Type B pancreatic cell (in vitro differentiated cells): ENCODE data around the gene FAM9A. TPM values are rescaled to one million over a fixed set of nuclear protein-coding genes. Genes with fewer than 3 reads are reported as not detected.

Source experiments
- DNase-seq: peaks from one replicate; pipeline ENCODE4 v3.0.0; 2021; ENCODE audit warnings: mixed read lengths; ENCODE audit not compliant: unreplicated experiment; ENCODE audit errors: extremely low spot score
- H3K27ac Mint-ChIP-seq: 2 replicates; pipeline ENCODE4 v1.8.0; 2021; ENCODE audit warnings: mild to moderate bottlenecking, mixed read lengths
- H3K27me3 Mint-ChIP-seq: 2 replicates; pipeline ENCODE4 v1.8.0; 2021; ENCODE audit warnings: mixed read lengths
- H3K36me3 Mint-ChIP-seq: 2 replicates; pipeline ENCODE4 v1.8.0; 2021; ENCODE audit warnings: mixed read lengths
- H3K4me1 Mint-ChIP-seq: one replicate; pipeline ENCODE4 v1.8.0; 2021; ENCODE audit warnings: mixed read lengths; ENCODE audit not compliant: unreplicated experiment
- H3K4me3 Mint-ChIP-seq: 2 replicates; pipeline ENCODE4 v1.8.0; 2021; ENCODE audit warnings: mild to moderate bottlenecking, mixed read lengths
- H3K9me3 Mint-ChIP-seq: 2 replicates; pipeline ENCODE4 v1.8.0; 2021; ENCODE audit warnings: mixed read lengths
- CTCF ChIP-seq: fragments of 200-600 bp; sonication (generic); conservative IDR thresholded peaks from 2 replicates; pipeline ENCODE4 v1.5.0; 2021; ENCODE audit warnings: antibody characterized with exemption, mild to moderate bottlenecking
- long read RNA-seq: library from polyadenylated mRNA; unstranded; transcript quantifications from one replicate; pipeline ENCODE4 v2.0.0, GENCODE V29; 2020
- total RNA-seq: library from RNA; stranded (reverse); gene quantifications from 2 replicates; pipeline ENCODE4 v1.2.1, GENCODE V29; 2021; ENCODE audit warnings: low replicate concordance

The FAM9A gene
- not detected in 2 replicates for total RNA-seq
- long read RNA-seq, result 0 reads

- Mint-ChIP-seq H3K4me3 (no peak within 1 kb of the TSS), H3K27me3 (no peaks in the 10 kb centered on the region), H3K27ac (no peak within 1 kb of the TSS), H3K4me1 (no peaks in the 10 kb centered on the region), H3K36me3 (no peaks in the 10 kb centered on the region), H3K9me3 (no peaks in the 10 kb centered on the region)
- no peak for TF ChIP-seq CTCF
- no peak for DNase-seq
Measured at GRCh38 chrX:8801041-8801599, at the start of gene FAM9A. Gene FAM9A (minus strand): TSS chrX:8801383. CDS start chrX:8800171, 1,212 bp downstream.

GRCh38 chrX:8850478-8850877, 49.3 kb upstream of the FAM9A start:
- no peaks in the 10 kb centered on the region for H3K36me3 Mint-ChIP-seq
- peaks cover 9% of the 10 kb centered on the region for H3K9me3 Mint-ChIP-seq
- no peak for TF ChIP-seq CTCF
- DNase-seq, result no peak
- H3K27ac Mint-ChIP-seq, result no peak overlapping the region
- H3K4me1 Mint-ChIP-seq, result no peaks in the 10 kb centered on the region
- no peak overlapping the region for H3K4me3 Mint-ChIP-seq
- H3K27me3 Mint-ChIP-seq, result no peaks in the 10 kb centered on the region

- H3K4me3 Mint-ChIP-seq, result no peak overlapping the region
- no peaks in the 10 kb centered on the region for H3K27me3 Mint-ChIP-seq
- H3K9me3 Mint-ChIP-seq, result peaks cover 9% of the 10 kb centered on the region
- no peak for DNase-seq
- peak; percentile 37 for TF ChIP-seq CTCF
- no peak overlapping the region for H3K27ac Mint-ChIP-seq
- H3K36me3 Mint-ChIP-seq, result no peaks in the 10 kb centered on the region
- H3K4me1 Mint-ChIP-seq, result no peaks in the 10 kb centered on the region
Measured at GRCh38 chrX:8849945-8850344, 48.8 kb upstream of the FAM9A start.

GRCh38 chrX:8849458-8849857, 48.3 kb upstream of the FAM9A start:
- TF ChIP-seq CTCF, result no peak
- no peaks in the 10 kb centered on the region for H3K4me1 Mint-ChIP-seq
- DNase-seq, result no peak
- H3K27ac Mint-ChIP-seq, result no peak overlapping the region
- no peaks in the 10 kb centered on the region for H3K27me3 Mint-ChIP-seq
- H3K36me3 Mint-ChIP-seq, result no peaks in the 10 kb centered on the region
- H3K4me3 Mint-ChIP-seq, result no peak overlapping the region
- H3K9me3 Mint-ChIP-seq, result peaks cover 9% of the 10 kb centered on the region

- no peak for TF ChIP-seq CTCF
- Mint-ChIP-seq H3K27me3 (no peaks in the 10 kb centered on the region), H3K9me3 (peaks cover 9% of the 10 kb centered on the region), H3K36me3 (no peaks in the 10 kb centered on the region), H3K27ac (no peak overlapping the region), H3K4me3 (no peak overlapping the region), H3K4me1 (no peaks in the 10 kb centered on the region)
- DNase-seq, result no peak
Measured at GRCh38 chrX:8848911-8849310, 47.7 kb upstream of the FAM9A start.

- H3K9me3 Mint-ChIP-seq, result peaks cover 9% of the 10 kb centered on the region
- DNase-seq, result no peak
- no peak overlapping the region for H3K4me3 Mint-ChIP-seq
- no peaks in the 10 kb centered on the region for H3K4me1 Mint-ChIP-seq
- no peak overlapping the region for H3K27ac Mint-ChIP-seq
- no peaks in the 10 kb centered on the region for H3K36me3 Mint-ChIP-seq
- TF ChIP-seq CTCF, result no peak
- H3K27me3 Mint-ChIP-seq, result no peaks in the 10 kb centered on the region
Measured at GRCh38 chrX:8848441-8848840, 47.3 kb upstream of the FAM9A start.
